ENCODE measurements around the gene GAK.

Gene GAK

DNA sequence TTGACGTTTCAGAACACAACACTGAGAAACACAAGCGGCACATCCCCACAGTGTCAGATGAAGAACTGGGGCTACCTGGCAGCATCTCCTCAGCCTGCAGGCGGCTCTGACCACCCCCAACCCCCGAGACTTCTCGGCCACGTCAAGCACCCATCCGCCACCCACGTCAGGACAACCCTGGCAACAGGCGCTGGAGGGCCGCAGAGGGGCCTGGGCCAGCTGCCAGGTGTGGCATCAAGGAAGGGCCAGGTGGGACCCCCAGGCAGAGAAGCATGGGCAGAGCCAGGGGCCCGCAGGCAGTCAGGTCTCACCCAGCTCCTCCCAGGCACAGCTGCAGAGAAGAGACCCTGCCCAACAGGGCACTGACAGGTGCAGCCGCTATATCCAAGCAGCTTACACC lies 22.3 kb downstream of the GAK start:
- in situ Hi-C loops (cut with MboI; ENCODE audit: low sequenced_read_pairs) = no loop called here

DNA sequence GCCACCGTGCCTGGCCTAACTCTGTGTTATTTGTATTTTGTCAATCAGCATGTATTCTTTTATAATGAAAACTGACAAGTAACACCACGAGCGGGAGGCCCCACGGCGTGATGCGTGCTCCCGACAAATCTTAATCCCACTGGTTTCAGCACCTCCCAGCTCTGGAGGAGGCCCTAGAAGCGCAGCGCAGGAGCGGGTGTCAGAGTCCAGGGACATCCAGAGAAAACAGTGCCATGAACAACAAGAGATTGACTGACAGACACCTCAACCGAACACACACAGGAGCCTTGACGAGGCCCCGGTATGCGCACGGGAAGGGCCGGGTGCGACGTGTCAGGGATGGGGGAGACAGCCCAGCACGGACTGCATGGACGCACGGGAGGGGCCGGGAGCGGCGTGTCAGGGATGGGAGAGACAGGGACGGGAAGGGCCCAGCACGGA lies 23.0 kb downstream of the GAK start:
- in situ Hi-C loops (cut with MboI; ENCODE audit: low sequenced_read_pairs) = no loop called here

DNA sequence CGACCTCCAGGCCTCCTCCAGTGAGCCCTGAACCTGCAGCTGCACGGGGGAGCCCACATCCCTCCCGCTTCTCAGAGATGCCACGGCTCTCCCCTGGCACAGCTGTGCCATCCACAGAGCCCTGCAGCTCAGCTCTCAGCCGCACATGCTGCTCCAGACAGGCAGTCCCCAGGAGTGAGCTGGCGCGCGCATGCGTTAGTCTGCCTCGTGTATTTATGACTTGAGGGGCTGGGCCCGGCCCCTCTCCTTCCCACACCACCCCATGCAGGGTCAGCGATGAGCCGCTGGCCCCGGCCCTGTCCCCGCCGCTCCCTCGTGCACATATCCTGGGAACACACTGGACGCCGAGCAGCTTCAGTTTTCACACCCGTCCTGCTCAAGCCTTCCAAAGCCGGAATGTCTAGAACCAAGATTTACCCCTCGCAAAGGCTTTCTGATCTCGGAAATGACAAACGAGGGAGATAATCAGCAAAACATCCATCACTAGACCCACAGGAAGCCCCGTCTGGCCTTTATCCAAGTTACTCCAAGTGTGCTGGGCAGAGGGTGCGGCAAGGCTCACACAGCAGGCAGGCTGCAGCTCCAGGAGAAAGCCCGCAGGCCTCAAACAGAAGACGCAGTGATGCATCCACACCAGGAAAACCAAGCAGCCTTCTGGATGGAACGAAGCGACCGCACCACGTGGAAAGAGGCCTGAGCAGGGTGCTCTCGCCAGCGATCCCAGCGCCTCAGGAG lies 24.3 kb downstream of the GAK start:
- in situ Hi-C loops (cut with MboI; ENCODE audit: low sequenced_read_pairs) = no loop called here

DNA sequence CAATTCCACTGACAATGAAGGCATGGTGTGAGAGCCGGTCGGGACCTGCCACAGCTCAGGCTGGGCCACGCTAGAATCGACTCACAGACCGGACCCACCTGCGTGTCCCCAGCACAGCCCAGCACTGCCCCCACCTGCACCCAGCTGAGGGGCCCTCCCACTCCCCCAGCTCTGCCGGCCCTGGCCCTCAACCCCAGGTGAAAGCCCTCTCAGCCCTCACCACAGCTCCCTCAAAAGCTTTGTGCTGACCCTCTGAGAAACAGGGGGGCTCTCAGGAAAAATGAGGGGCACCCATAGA lies 25.1 kb downstream of the GAK start:
- in situ Hi-C loops (cut with MboI; ENCODE audit: low sequenced_read_pairs) = no loop called here

DNA sequence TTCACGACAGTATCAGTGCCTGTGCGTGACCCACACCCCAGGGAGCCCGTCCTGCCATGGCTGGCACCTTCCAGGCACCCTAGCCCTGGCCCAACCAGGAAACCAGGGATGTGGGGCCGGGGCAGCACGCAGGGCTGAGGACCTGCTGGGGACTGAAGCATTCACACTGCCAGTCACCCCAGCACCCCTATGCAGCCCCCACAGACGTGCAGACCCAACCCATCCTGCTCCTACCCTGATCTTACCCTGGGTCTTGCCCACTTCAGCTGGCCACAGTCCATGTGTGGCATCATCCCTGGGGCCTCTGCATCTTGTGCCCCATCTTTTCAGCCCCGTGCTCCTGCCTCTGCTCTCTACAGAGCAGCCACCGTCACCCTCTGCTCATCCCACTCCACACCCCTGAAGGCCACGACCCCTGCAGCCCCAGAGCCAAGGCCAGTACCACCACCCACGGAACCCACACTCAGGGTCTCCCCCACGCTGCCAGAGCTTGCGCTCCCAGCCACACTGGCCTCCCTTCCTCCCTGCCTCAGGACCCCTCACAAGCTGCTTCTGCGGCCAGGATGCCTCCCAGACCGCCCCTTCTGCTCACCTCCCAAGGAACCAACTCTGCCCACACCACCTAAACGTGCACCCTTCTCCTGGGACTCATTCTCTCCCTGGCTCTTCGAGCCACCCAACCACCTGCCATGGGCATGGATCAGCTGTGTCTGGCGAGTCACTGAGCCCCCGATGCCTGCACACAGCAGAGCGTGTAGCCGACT lies 25.6 kb downstream of the GAK start:
- in situ Hi-C loops (cut with MboI; ENCODE audit: low sequenced_read_pairs) = no loop called here

DNA sequence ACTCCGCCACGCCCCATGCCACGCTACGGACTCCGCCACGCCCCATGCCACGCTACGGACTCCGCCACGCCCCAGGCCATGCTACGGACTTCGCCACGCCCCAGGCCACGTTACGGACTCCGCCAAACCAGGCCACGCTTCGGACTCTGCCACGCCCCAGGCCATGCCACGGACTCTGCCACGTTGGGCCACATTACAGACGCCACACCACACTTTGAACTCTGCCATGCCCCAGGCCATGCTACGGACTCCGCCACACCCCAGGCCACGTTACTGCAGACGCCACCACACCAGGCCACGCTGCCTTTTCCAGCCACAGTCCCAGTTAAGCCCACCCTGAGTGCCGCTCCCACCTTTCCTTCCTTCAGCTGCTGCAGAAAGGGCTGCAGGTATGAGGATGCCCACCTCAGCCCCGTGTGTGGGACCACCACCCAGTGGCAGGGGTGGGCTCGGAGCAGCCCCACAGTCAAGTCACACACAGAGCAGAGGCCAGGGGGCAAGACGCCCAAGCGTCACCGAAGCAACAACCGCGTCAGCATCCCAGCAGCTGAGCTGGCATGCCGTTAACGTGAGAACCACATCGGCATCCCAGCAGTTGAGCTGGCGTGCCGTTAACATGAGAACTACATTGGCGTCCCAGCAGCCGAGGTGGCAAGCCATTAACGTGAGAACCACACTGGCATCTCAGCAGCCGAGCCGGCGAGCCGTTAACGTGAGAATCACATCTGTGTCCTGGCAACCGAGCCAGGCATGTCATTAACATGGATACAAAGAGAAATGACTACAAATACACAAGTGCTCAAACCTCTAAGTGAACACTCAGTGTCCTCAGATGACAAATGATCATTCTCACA lies 26.4 kb downstream of the GAK start:
- in situ Hi-C loops (cut with MboI; ENCODE audit: low sequenced_read_pairs) = no loop called here

DNA sequence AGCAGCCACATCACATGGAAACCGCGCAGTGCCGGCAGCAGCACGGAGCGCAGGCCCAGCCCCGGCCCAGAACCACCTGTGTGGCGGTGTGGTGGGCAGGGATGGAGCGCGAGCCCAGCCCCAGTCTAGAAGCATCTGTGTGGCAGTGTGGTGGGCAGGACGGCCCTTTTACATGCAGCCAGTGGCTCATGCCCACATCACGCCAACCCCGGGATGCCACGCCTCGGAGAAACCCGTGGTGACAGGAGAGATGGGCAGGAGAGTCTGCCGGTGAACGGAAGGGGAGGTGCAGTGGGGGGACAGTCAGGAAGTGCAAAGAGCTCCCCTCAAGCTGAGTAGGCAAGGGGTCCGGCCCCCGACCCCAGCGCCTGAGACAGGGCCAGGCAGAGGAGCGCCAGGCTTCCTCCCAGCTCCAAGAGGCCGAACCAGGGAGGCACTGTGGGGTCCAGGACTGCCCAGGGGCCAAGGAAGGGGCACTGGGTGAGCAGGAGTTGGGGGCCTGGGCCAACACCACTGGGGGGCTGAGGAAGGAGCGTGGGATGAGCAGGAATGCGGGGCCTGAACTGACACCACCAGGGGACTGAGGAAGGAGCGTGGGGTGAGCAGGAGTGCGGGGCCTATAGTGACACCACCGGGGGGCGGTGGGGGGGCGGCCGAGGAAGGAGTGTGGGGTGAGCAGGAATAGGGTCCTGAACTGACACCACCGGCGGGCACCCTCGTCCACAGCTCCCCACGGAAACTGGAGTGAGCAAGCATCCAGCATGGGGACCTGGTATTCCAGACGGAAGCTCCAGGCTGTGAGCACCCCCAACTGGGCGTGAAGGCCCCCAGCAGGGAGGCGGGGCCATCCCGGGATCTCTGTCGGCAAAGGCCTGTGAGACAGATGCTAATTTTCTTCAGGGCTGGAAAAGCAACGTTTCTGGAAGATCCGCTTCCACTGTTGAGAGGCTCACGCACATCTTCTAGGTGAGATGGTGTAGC lies 28.8 kb downstream of the GAK start:
- in situ Hi-C loops (cut with MboI; ENCODE audit: low sequenced_read_pairs) = no loop called here

DNA sequence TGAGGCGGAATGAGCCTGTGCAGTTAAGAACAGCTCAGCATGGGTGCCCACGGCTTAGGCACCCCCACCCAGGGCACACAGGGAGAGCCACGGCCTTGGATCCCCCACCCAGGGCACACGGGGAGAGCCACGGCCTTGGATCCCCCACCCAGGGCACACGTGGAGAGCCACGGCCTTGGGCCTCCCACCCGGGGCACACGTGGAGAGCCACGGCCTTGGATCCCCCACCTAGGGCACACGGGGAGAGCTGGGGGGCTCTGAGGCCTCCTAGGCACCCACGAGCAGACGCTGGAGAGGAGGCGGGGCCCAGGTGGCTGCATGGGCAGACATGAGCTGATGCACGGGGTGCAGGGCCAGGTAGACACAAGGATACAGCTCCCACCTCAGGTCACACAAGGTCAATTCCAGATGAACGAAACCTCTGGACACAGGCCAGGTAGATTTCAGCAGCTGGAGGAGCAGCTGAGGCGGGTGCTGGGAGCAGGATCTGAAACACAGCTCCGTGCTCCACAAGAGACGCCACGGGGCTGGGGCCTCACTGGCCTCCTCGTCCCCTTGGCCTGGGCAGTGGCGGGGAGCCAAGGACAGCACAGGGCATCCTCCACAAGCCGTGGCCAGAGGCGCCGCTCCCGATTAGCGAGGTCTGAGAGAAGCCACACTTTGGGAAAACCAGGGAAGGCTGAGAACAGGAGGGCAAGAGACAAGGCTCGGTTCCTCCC lies 30.8 kb downstream of the GAK start:
- in situ Hi-C loops (cut with MboI; ENCODE audit: low sequenced_read_pairs) = no loop called here

DNA sequence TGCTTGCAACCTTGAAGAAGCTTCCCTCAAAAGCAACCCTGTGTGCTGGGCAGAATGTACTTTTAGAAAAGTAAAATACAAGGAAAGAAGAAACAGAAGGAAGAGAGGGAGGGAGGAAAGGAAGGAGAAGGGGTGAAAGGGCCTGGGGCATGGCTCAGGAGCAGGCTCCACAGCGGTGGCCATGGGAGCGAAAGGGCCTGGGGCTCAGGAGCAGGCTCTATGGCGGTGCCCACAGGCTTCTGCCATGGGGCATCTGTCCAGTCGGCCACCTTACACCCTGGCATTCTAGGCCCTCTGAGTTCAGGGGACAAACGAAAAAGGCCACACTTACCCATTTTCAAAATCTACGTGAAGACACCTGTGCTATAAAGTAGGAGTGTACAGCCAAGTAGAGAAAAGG lies 31.4 kb downstream of the GAK start:
- in situ Hi-C loops (cut with MboI; ENCODE audit: low sequenced_read_pairs) = no loop called here

DNA sequence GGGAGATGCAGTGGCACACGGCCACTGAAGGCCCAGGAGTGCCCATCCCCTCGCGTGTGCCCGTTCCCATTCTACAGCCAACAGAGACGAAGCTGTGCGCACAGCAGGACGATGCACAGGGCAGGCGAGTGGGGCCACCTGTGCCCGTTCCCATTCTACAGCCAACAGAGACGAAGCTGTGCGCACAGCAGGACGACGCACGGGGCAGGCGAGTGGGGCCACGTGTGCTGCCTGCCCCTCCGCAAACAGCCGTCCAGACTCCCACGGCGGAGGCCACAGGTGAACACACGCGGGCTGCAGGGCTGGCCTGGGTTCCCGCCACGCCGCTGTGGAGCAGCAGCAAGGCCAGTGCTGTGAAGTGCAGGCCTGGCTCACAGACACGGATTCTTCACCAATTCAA lies 32.0 kb downstream of the GAK start:
- in situ Hi-C loops (cut with MboI; ENCODE audit: low sequenced_read_pairs) = no loop called here

DNA sequence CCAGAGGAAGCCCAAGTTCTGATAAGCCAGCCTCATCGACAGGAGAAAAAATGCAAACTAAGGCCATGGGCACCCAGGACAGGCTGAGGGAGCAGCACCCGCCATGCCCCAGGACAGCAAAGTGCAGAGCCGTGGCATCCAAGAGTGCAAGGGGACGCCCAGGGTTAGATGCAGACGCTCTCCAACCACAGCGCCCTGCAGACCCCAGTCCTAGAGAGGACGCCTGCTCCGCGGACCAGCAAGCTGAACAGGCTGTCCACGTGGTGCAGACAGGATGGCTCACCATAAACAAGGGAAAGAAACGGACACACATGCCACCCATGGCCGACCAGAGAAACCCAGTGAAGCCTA lies 32.6 kb downstream of the GAK start:
- in situ Hi-C loops (cut with MboI; ENCODE audit: low sequenced_read_pairs) = no loop called here

DNA sequence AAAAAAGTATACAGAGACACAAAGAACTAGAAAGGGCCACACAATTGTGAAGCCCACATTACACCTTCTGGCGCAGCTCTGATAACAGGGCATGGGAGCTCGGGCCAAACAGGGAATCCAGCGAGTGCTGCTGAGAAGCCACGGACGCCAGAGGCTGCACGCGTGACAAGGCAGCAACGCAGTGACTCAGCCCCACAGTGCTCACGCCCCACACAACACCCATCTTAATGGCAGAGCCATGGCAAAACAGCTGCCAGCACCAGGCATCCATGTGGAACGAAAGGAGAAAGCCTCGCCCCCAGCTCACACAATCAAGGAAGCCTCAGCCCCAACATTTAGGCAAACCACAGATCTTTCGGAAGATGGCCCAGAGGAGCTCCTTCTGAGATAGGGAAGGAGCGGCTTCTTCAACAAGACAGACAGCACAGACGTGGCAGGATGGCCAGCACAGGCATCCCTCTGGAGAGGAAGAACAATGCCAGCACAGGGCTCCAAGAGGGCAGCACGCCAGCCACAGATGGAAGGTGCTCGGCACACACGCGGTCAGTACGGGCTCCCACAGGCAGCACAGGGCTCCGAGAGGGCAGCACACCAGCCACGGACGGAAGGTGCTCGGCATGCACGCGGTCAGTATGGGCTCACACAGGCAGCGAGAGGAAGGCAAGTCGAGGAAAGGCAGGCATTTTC lies 33.1 kb downstream of the GAK start:
- in situ Hi-C loops (cut with MboI; ENCODE audit: low sequenced_read_pairs) = no loop called here

DNA sequence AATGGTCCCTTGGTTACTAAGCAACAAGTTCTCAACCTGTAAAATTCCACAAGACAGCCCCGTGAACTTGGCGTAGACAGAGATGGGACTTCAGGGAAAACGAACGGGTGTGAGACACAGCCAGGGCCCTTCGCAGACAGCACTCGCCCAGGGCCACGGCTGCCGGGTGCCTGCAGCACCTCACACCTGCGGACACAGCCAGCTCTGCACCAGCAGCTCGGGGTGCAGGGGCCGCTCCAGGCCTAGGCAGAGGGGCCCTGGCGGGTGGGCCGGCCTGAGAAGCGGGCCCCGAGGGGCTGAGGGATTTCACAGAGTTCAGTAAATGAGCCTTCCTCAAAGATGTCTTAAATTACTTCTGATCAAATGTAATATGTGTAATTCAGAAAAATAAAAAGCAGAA lies 34.0 kb downstream of the GAK start:
- in situ Hi-C loops (cut with MboI; ENCODE audit: low sequenced_read_pairs) = no loop called here

DNA sequence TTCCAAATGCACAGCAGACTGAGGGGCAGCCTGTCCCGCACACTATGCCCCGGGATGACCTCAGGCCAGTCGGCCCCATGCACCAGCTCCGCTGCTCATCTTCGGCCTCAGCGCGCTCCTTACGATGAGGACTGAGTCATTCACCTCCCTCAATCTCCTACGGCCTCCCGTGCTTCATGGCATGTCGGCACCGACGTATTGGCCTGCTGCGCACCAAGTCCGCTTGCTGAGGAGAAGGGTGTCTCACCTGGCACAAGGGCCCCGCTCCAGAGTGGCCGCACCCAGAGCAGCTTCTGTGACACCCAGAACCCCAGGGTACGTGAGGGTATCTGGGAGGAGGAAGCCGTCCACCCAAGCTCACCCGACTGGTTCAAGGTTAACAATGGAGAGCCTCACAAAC lies 35.5 kb downstream of the GAK start:
- in situ Hi-C loops (cut with MboI; ENCODE audit: low sequenced_read_pairs) = no loop called here

DNA sequence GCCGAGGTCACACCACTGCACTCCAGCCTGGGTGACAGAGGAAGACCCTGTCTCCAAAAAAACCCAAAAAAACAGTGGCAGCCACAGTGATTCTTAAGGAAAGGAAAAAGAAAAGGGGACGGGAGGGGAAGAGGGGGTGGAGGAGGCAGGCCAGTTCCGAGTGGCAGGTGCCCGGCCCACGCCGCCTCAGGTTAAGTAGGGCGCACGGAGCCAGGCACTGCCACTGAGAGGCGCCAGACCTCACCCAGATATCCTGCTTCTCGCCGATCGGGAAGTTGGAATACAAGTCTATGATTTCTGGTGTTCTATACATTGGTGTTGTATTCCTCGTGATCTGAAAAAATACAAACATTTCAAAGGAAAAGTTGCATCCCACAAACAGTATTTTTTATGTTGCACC lies 35.9 kb downstream of the GAK start:
- in situ Hi-C loops (cut with MboI; ENCODE audit: low sequenced_read_pairs) = no loop called here

DNA sequence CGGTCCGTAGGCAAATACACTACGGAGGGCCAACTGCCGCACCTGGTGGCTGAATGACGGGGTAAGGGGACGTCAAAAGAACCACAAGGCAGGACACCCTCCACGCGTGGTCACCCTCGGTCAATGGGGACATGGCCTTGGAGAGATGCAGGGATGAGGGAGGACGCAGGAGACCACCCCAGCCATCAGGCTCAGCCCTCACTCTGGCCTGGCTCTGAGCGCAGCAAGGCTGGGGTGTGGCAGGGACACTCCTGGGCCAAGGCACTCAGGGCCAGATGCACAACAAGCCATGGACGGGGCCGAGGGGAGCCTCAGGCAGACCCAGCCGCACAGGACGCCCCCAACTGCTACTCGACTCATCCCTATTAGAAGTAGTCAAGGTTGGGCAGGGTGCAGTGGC lies 36.5 kb downstream of the GAK start:
- in situ Hi-C loops (cut with MboI; ENCODE audit: low sequenced_read_pairs) = no loop called here

DNA sequence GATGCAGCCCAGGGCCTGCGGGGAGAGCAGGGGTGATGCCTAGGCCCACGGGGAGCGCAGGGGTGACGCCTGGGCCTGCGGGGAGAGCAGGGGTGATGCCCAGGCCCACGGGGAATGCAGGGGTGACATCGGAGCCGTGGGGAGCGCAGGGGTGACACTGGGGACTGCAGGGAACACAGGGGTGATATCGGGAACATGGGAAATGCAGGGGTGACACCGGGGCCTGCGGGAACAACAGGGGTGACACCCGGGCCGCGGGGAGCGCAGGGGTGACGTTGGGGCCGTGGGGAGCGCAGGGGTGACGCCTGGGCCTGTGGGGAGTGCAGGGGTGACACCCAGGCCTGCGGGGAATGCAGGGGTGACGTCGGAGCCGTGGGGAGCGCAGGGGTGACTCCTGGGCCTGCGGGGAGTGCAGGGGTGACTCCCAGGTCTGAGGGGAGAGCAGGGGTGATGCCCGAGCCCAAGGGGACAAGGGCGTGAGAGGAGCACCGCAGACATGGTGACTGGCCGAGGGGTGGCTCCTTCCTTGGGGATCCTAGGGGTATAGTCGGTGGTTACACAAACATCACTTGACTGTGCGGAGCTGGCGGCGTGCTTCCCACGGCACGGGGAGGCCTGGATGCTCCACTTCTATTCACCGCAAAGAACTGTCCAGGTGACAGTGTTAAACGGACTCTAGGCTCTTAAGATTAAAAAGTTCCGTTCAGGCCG lies 38.0 kb downstream of the GAK start:
- in situ Hi-C loops (cut with MboI; ENCODE audit: low sequenced_read_pairs) = no loop called here

DNA sequence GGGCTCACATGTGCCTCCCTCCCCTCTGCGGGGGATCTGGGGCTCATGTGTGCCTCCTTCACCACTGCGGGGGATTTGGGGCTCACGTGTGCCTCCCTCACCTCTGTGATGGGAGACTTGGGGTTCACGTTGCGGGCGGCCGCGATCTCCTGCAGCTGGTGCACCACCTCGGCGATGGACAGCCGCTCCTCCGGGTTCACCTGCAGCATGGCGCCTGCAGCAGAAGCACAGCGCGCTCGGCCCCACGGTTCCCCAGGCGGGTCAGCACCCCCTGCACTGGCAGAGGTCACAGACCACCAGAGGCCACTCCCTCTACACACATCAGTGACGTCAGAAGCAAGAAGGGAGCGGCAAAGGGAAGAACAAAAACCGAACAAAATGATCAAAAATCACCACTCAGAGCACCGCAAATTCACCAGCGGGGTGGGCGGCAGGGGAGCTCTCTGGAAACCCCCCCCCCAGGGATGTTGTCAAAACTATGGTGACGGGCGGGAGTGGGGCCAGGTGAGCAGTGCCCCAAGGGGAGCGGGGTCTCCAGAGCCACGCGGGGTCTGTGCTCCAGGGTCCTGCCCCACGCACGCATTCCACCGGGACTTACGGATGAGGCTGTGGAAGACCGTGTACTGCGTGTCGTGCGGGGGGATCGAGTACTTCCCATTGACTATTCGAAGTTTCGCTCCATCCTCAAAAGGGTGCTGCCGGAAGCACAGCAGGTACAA lies 38.7 kb downstream of the GAK start:
- in situ Hi-C loops (cut with MboI; ENCODE audit: low sequenced_read_pairs) = no loop called here

Measured in HL-60/S4 treated with phorbol 12-myristate 13-acetate at 8.2 ng/mL for 4 days and 3 days (cell line).